Measurements from ENCODE around the gene NME9. TPM values are rescaled to one million over a fixed set of nuclear protein-coding genes. Genes with fewer than 3 reads are reported as not detected.

Gene NME9
- total and polyA plus RNA-seq, 10 of the 15 experiments (the other 5 are each of a cell fraction or from before 2014, with no cell fraction given) = 0.09 to 0.68 (median 0.22) TPM; not detected in 6

DNA sequence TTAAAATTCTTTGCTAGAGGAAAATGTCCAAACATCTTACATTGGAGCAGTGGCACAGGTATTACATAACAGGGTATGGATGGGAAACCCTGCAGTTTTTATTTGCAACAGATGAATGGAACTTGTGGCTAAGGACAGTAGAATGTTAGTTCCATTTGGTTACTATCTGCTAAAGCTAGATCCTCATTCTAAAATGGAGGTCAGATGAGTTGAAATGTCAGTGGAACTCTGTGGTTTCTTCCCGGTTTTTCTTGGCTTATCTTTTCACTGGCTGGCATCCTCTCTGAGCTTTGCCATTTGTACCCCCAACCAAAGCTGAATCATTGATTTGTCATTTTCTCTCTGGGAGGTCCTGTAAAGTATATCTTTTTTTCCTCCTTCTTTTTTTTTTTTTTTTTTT lies 73.6 kb downstream of the NME9 start (continued):
- TF ChIP-seq, protein P1, sequence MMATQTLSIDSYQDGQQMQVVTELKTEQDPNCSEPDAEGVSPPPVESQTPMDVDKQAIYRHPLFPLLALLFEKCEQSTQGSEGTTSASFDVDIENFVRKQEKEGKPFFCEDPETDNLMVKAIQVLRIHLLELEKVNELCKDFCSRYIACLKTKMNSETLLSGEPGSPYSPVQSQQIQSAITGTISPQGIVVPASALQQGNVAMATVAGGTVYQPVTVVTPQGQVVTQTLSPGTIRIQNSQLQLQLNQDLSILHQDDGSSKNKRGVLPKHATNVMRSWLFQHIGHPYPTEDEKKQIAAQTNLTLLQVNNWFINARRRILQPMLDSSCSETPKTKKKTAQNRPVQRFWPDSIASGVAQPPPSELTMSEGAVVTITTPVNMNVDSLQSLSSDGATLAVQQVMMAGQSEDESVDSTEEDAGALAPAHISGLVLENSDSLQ (IDR thresholded peaks at IDR 0.05) = no peak
- TF ChIP-seq CHD2 (IDR thresholded peaks at IDR 0.05; ENCODE audit: borderline replicate concordance, low read depth, low read length) (no peak), BHLHE40 (IDR thresholded peaks at IDR 0.05; ENCODE audit: borderline replicate concordance in 1 of 2, low read depth in 2 of 2, low read length in 1 of 2) (no peak), SREBF2 (IDR thresholded peaks at IDR 0.05; ENCODE audit: low read length) (no peak)

DNA sequence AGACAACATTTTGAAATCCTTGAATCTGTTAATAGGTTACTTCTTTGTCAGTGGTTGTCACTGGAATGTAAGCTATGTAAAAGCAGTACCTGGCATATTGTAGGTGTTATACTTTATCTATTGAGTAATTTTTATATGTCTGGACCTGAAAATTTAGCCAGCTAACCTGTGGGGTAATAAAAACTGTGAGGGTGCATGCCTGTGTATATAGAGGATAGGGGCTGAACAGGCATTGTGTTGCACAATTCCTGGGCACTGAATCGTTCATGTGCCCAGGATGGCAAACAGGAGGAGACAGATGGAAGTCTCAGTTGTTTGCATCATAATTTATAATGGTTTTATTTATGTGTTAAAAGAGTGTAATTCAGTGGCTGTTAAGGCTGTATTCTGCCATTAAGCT lies 75.4 kb downstream of the NME9 start:
- no peak for TF ChIP-seq EP300 (IDR thresholded peaks at IDR 0.05; ENCODE audit: borderline replicate concordance in 1 of 2, control insufficient read depth in 1 of 2, low read depth in 2 of 2, low read length in 2 of 2)
- no peak for TF ChIP-seq ZNF274 (IDR thresholded peaks at IDR 0.05; ENCODE audit: insufficient read depth, insufficient read length)
- TF ChIP-seq NR2C2 (IDR thresholded peaks at IDR 0.05; ENCODE audit: borderline replicate concordance, control insufficient read depth, insufficient read length, low read depth) = no peak
- no peak for TF ChIP-seq GATAD2B (conservative IDR thresholded peaks at IDR 0.05; ENCODE audit: low read depth)
- no peak for TF ChIP-seq ESRRA (IDR thresholded peaks at IDR 0.05; ENCODE audit: low read length)
- no peak for TF ChIP-seq TAF1 (IDR thresholded peaks at IDR 0.05; ENCODE audit: borderline replicate concordance, low read depth, low read length)
- no peak for TF ChIP-seq SMARCA5 (IDR thresholded peaks at IDR 0.05)
- no peak for TF ChIP-seq SMAD1 (IDR thresholded peaks at IDR 0.05; ENCODE audit: low read depth, partially characterized antibody)
- TF ChIP-seq MTA2 (IDR thresholded peaks at IDR 0.05; ENCODE audit: low read depth) = no peak
- TF ChIP-seq, protein P2, sequence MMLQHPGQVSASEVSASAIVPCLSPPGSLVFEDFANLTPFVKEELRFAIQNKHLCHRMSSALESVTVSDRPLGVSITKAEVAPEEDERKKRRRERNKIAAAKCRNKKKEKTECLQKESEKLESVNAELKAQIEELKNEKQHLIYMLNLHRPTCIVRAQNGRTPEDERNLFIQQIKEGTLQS (IDR thresholded peaks at IDR 0.05; ENCODE audit: borderline replicate concordance, extremely low read depth, low read depth, low read length) = no peak
- TF ChIP-seq KDM1A (IDR thresholded peaks at IDR 0.05; ENCODE audit: borderline replicate concordance) = no peak
- no peak for TF ChIP-seq HDGF (IDR thresholded peaks at IDR 0.05)
- Histone ChIP-seq H3K4me1 (ENCODE audit: control insufficient read depth, insufficient read depth, low read length) (peaks cover 6% of the 10 kb centered on the region; the same call in 1 of the 2 replicates), H2AFZ (ENCODE audit: control insufficient read depth, low read depth, low read length) (no peak overlapping the region), H3K9ac (ENCODE audit: control insufficient read depth, insufficient read depth, low read length) (no peak overlapping the region), H3K9me3 (replicated peaks; ENCODE audit: control insufficient read depth, insufficient read depth, low read length) (no peaks in the 10 kb centered on the region), H3K4me3 (no peak overlapping the region), H3K27me3 (replicated peaks in 1 of 2; ENCODE audit: control insufficient read depth in 2 of 2, insufficient read depth in 2 of 2, low read length in 1 of 2) (no peaks in the 10 kb centered on the region), H4K20me1 (ENCODE audit: control insufficient read depth, insufficient read depth) (no peaks in the 10 kb centered on the region), H3K79me2 (ENCODE audit: control insufficient read depth, insufficient read depth, low read length) (no peaks in the 10 kb centered on the region), H3K4me2 (ENCODE audit: control insufficient read depth, insufficient read depth) (no peak overlapping the region), H3K36me3 (ENCODE audit: control insufficient read depth in 2 of 2, insufficient read depth in 2 of 2, low read length in 1 of 2) (no peaks in the 10 kb centered on the region), H3K27ac (ENCODE audit: control insufficient read depth, insufficient read depth) (no peak overlapping the region)
- DNase-seq (ENCODE audit: low read depth, low spot score) (no peak), FAIRE-seq (no peak), ATAC-seq (no peak)
- in situ Hi-C loops (cut with MboI) = no loop called here
- ChIA-PET SMC1A (ENCODE audit: uncharacterized antibody, unreplicated experiment) (interaction anchor here (1.0 to 1.1 kb wide), 2 partner anchors 17 to 33 kb away, joined by 3 read pairs; no protein-coding TSS in a partner anchor), RAD21 (ENCODE audit: unreplicated experiment) (no interaction called here), CTCF (interaction anchor here (0.9 kb wide), 1 partner anchor 9 kb away, joined by 4 read pairs; no protein-coding TSS in a partner anchor), POLR2A (no interaction called here)
- intact Hi-C loops (cut with micrococcal nuclease; ENCODE audit: unreplicated experiment) = no loop called here
- no TSS peak for BruUV-seq (replicated peaks)
- 88% methylated on average over 1 of the region's 1 CpG for WGBS (ENCODE audit: insufficient coverage, insufficient replicate concordance, low lambda C conversion rate, missing lambda C conversion rate)

Measured in GM12878 (cell line).